Nephron progenitor cell (in vitro differentiated cells): Measurements from ENCODE around the gene PACS1.

Experiments
- DNase-seq: peaks from one replicate; pipeline ENCODE4 v3.0.0; 2021
- H3K27ac Mint-ChIP-seq: 2 replicates; pipeline ENCODE4 v1.8.0; 2021; ENCODE audit warnings: mild to moderate bottlenecking, moderate library complexity, mixed read lengths
- H3K27me3 Mint-ChIP-seq: 2 replicates; pipeline ENCODE4 v1.8.0; 2021; ENCODE audit warnings: mild to moderate bottlenecking, low read depth, mixed read lengths; ENCODE audit not compliant: poor library complexity
- H3K36me3 Mint-ChIP-seq: 2 replicates; pipeline ENCODE4 v1.8.0; 2021; ENCODE audit warnings: low read depth, mixed read lengths
- H3K4me1 Mint-ChIP-seq: 2 replicates; pipeline ENCODE4 v1.8.0; 2021; ENCODE audit warnings: mixed read lengths
- H3K4me3 Mint-ChIP-seq: 2 replicates; pipeline ENCODE4 v1.8.0; 2021; ENCODE audit warnings: mild to moderate bottlenecking, moderate library complexity, mixed read lengths
- H3K9me3 Mint-ChIP-seq: 2 replicates; pipeline ENCODE4 v1.8.0; 2021; ENCODE audit warnings: mild to moderate bottlenecking, moderate library complexity, mixed read lengths
- TF ChIP-seq, protein P1 (sequence below): fragments of 200-600 bp; sonication (generic); IDR thresholded peaks from 2 replicates; pipeline ENCODE4 v1.5.0; 2021; ENCODE audit warnings: antibody characterized with exemption

The PACS1 gene

DNA sequence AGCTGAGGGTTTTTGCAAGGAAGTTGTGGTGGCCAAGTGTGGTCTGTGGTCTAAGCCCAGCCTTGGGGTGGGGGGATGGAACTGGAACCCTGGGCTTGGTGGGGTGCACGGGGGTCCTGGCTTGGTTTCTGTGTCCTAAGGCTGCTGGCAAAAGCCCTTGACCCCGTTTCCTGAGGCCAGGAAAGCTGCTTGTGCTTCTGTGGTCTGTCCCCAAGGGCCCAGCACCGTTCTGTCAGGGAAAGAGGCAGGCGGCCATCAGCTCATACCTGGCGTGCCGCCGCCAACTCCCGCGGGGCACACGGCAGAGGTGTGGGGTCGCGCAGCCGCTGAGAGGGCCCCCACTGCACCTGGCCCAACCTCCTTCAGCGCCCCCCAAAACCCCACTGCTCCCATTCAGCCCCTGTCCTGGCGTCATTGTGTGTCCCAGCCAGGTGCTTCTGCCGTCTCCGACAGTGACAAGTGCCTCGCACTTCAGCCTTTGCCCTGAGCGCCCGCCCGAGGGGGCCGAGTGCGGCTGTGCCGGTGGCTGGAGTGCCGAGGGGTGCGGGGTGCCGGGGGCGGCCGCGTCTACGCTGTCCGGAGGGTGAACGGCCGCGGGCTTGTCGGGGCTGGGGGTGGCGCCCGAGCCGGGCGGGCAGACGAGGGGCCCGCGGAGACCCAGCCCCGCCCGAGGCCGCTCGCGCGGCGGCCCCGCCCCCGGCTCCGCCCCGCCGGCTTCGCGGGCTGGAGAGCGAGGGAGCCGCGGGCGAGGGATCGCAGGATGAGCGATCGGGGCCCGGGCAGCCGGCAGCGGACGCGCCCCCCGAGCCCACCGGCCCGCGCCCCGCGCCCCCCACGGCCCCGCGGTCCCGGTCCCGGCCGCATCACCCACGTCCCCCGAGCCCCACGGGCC, 207.6 kb downstream of the PACS1 start, which contains the start of gene CNIH2:
Gene CNIH2, plus strand, starts transcription at position 705 of the 892 bp plus-strand sequence. CDS start 282 bp downstream, outside the sequence.
- TF ChIP-seq, protein P1, sequence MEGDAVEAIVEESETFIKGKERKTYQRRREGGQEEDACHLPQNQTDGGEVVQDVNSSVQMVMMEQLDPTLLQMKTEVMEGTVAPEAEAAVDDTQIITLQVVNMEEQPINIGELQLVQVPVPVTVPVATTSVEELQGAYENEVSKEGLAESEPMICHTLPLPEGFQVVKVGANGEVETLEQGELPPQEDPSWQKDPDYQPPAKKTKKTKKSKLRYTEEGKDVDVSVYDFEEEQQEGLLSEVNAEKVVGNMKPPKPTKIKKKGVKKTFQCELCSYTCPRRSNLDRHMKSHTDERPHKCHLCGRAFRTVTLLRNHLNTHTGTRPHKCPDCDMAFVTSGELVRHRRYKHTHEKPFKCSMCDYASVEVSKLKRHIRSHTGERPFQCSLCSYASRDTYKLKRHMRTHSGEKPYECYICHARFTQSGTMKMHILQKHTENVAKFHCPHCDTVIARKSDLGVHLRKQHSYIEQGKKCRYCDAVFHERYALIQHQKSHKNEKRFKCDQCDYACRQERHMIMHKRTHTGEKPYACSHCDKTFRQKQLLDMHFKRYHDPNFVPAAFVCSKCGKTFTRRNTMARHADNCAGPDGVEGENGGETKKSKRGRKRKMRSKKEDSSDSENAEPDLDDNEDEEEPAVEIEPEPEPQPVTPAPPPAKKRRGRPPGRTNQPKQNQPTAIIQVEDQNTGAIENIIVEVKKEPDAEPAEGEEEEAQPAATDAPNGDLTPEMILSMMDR: no peak
- peaks cover 18% of the 10 kb centered on the region for H3K27me3 Mint-ChIP-seq
- DNase-seq: peak; percentile 77
- H3K9me3 Mint-ChIP-seq: no peaks in the 10 kb centered on the region
- H3K27ac Mint-ChIP-seq: no peak within 1 kb of the TSS
- H3K4me3 Mint-ChIP-seq: peak within 1 kb of the TSS; percentile 73
- peaks cover 29% of the 10 kb centered on the region for H3K36me3 Mint-ChIP-seq
- peaks cover 35% of the 10 kb centered on the region for H3K4me1 Mint-ChIP-seq

DNA sequence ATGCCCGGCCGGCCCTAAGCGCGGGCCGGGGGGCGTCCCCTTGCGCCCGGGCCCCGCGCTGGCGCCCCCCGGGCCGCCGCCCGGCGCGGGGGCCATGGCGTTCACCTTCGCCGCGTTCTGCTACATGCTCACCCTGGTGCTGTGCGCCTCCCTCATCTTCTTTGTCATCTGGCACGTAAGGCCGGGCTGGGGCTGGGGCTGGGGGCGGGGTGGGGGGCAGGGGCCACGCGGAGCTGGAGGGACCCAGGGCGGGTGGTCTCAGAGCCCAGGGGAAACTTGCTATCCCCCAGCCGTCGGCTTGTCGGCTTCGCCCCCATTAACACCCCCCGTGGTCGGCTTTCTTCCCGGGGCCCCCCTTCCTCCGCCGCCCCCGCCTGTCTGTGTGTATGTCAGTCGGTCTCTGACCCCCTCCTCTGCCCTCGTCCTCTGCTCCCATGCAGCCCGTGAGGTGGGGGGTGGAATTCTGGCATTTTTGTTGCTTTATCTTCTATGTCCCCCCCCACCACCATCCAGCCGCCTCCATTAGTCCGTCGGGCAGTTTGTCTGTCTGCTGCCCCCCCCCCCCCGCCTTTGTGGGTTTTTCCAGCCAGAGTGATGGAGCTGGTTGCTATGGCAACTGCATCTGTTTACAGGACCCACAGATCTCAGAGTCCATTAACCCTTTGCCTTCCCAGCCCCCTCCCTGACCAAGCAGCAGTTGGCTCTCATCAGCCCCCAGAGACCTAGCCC, 208.5 kb downstream of the PACS1 start:
- H3K4me3 Mint-ChIP-seq: peak overlapping the region; percentile 73

GRCh38 chr11:66279092-66279734, 209.1 kb downstream of the PACS1 start:
- Mint-ChIP-seq H3K9me3 (no peaks in the 10 kb centered on the region), H3K4me1 (peaks cover 36% of the 10 kb centered on the region), H3K27ac (no peak overlapping the region), H3K36me3 (peaks cover 16% of the 10 kb centered on the region), H3K4me3 (peak overlapping the region; percentile 73), H3K27me3 (peaks cover 18% of the 10 kb centered on the region)
- TF ChIP-seq, protein P1: no peak
- DNase-seq: no peak

More for the DNA sequence above, 208.5 kb downstream of the PACS1 start:
- TF ChIP-seq, protein P1: no peak
- DNase-seq: no peak
- peaks cover 21% of the 10 kb centered on the region for H3K36me3 Mint-ChIP-seq
- H3K27ac Mint-ChIP-seq: no peak overlapping the region
- H3K4me1 Mint-ChIP-seq: peaks cover 37% of the 10 kb centered on the region
- no peaks in the 10 kb centered on the region for H3K9me3 Mint-ChIP-seq
- H3K27me3 Mint-ChIP-seq: peaks cover 18% of the 10 kb centered on the region

DNA sequence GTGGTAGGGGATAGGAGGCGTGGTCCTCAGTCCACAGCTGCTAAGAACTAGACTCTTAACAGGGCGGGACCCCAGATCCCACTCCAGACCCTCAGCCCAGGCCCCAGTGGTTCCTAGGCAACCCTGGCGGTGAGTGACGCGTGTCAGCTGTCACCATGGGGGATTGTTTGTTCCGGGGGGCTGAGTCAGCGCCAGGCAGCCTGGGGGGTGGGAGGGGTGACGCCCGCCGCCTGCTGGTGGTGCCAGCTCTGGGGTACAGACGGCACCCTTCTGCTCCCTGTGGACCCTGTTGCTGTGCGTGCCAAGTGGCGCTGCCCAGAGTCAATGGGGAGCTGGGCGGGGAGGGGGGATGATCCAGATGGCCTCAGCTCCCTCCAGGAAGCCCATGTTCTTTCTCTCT, 210.4 kb downstream of the PACS1 start:
- Mint-ChIP-seq H3K27ac (no peak overlapping the region), H3K36me3 (peaks cover 10% of the 10 kb centered on the region), H3K4me1 (peaks cover 36% of the 10 kb centered on the region), H3K4me3 (no peak overlapping the region), H3K27me3 (peaks cover 18% of the 10 kb centered on the region), H3K9me3 (no peaks in the 10 kb centered on the region)
- DNase-seq: no peak
- TF ChIP-seq, protein P1: no peak

- Mint-ChIP-seq H3K4me3 (peak overlapping the region; percentile 53), H3K36me3 (peaks cover 5% of the 10 kb centered on the region), H3K27ac (no peak overlapping the region), H3K27me3 (peaks cover 18% of the 10 kb centered on the region), H3K4me1 (peaks cover 36% of the 10 kb centered on the region), H3K9me3 (no peaks in the 10 kb centered on the region)
- TF ChIP-seq, protein P1: no peak
- DNase-seq: no peak
Measured at GRCh38 chr11:66281001-66281400, 210.9 kb downstream of the PACS1 start.
